Mucosa of descending colon (tissue), 3 donors: ENCODE data around the gene KLHL14. TPM values are rescaled to one million over a fixed set of nuclear protein-coding genes. Genes with fewer than 3 reads are reported as not detected.

ENCODE experiments used
- ATAC-seq: fragments of 200-7000 bp; cut with Tn5 transposase; one replicate; pipeline ENCODE4 v1.9.1; 2020; ENCODE audit warnings: mild to moderate bottlenecking, moderate library complexity
- DNase-seq, 3 donors: peaks; one replicate each; pipeline ENCODE4 v3.0.0-alpha.2; 2020
- H3K36me3 ChIP-seq: fragments of 200-600 bp; one replicate; pipeline ENCODE4 v1.8.0; 2021; ENCODE audit warnings: low read depth, mild to moderate bottlenecking
- H3K4me1 ChIP-seq: fragments of 200-600 bp; one replicate; pipeline ENCODE4 v1.8.0; 2021; ENCODE audit warnings: low read depth, mild to moderate bottlenecking
- H3K4me3 ChIP-seq: fragments of 200-600 bp; one replicate; pipeline ENCODE4 v1.8.0; 2021; ENCODE audit warnings: mild to moderate bottlenecking
- H3K9me3 ChIP-seq: fragments of 200-600 bp; one replicate; pipeline ENCODE4 v1.8.0; 2021; ENCODE audit warnings: mild to moderate bottlenecking
- CTCF ChIP-seq: fragments of 200-600 bp; IDR thresholded peaks from one replicate; pipeline ENCODE4 v1.8.0; 2022; ENCODE audit warnings: antibody characterized with exemption, mild to moderate bottlenecking
- intact Hi-C, 2 donors: fragments of 100-400 bp; cut with DNase I in 1 of 2; cut with micrococcal nuclease in 1 of 2; formaldehyde crosslinking; loops; one replicate each; pipeline versions ENCODE4 v1.11.0 to v1.11.1; 2022; cut with DNase I, micrococcal nuclease
- total RNA-seq, 3 donors: library from RNA; stranded (reverse); fragmentation: NEBNext Ultra II Directional in 2 of 3; extraction: Animal tissue kit (Norgen Biotek cat#: 25700) in 2 of 3; gene quantifications; one replicate each; pipeline versions ENCODE4 v1.2.1 to v1.2.4, GENCODE V29; 2021 to 2023
- donor health status: DM: no; HTN: no; CAD: no; lungs with moderate emphysema.
- donor health status: DM: no; HTN: no; CAD: no.
- donor health status: DM: no; HTN: yes; CAD: no.

KLHL14 gene
- total RNA-seq, 3 donors from 2014 or later = 0.10 to 0.32 (median 0.12) TPM

DNA sequence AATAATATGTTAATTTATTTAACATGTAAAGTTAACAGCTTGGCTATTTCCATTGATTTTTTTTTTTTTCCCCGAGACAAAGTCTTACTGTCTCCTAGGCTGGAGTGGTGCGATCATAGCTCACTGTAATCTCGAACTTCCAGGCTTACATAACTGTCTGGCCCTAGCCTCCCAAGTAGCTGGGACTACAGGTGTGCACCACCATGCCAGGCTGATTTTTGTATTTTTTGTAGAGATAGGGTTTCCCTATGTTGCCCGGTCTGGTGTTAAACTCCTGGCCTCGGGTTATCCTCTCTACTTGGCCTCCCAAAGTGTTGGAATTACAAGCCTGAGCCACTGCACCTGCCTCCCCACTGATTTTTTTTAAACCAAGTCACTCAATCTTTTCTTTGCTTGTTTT is 32.5 kb upstream of the KLHL14 start:
- no peaks in the 10 kb centered on the region for H3K9me3 ChIP-seq
- DNase-seq = no peak
- H3K4me1 ChIP-seq = no peaks in the 10 kb centered on the region
- no peak overlapping the region for H3K4me3 ChIP-seq
- ATAC-seq = no peak
- no peak for TF ChIP-seq CTCF
- intact Hi-C loops = no loop called here
- H3K36me3 ChIP-seq = no peaks in the 10 kb centered on the region

GRCh38 chr18:32804134-32804888 is 31.5 kb upstream of the KLHL14 start:
- TF ChIP-seq CTCF = no peak
- Histone ChIP-seq H3K4me3 (no peak overlapping the region), H3K36me3 (no peaks in the 10 kb centered on the region), H3K4me1 (no peaks in the 10 kb centered on the region), H3K9me3 (no peaks in the 10 kb centered on the region)
- intact Hi-C loops = no loop called here
- DNase-seq = no peak
- no peak for ATAC-seq

- no peaks in the 10 kb centered on the region for H3K36me3 ChIP-seq
- H3K9me3 ChIP-seq = peaks cover 3% of the 10 kb centered on the region
- intact Hi-C loops = no loop called here
- H3K4me3 ChIP-seq = no peak overlapping the region
- H3K4me1 ChIP-seq = no peaks in the 10 kb centered on the region
- ATAC-seq (peak; percentile 61), DNase-seq (no peak)
- no peak for TF ChIP-seq CTCF
These were observed 30.7 kb upstream of the KLHL14 start for GRCh38 chr18:32803568-32803967.

- no peak for TF ChIP-seq CTCF
- ATAC-seq (no peak), DNase-seq (no peak)
- Histone ChIP-seq H3K36me3 (no peaks in the 10 kb centered on the region), H3K9me3 (peaks cover 9% of the 10 kb centered on the region), H3K4me3 (no peak overlapping the region), H3K4me1 (no peaks in the 10 kb centered on the region)
- intact Hi-C loops = no loop called here
These were observed 30.0 kb upstream of the KLHL14 start for GRCh38 chr18:32802591-32803451.

- no peak for ATAC-seq
- Histone ChIP-seq H3K9me3 (peaks cover 9% of the 10 kb centered on the region), H3K36me3 (no peaks in the 10 kb centered on the region), H3K4me3 (no peak overlapping the region), H3K4me1 (no peaks in the 10 kb centered on the region)
- no peak for DNase-seq
- intact Hi-C loops = no loop called here
- no peak for TF ChIP-seq CTCF
These were observed 28.4 kb upstream of the KLHL14 start for GRCh38 chr18:32801228-32801627.
